ENCODE measurements around the gene EIF2B2.

- TF ChIP-seq CTCF (IDR thresholded peaks at IDR 0.05), result no peak
- TF ChIP-seq POLR2A (IDR thresholded peaks at IDR 0.05), result no peak
These were observed 718 bp downstream of the EIF2B2 start for GRCh38 chr14:75003250-75004027.

All from lower leg skin (tissue), 3 donors.